Mesenchymal stem cell (in vitro differentiated cells and primary cell): ENCODE results near the gene MC3R.

Experiments used
- DNase-seq: peaks from one replicate; pipeline ENCODE4 v3.0.0-alpha.2; 2013
- H2AFZ ChIP-seq: one replicate; pipeline ENCODE4 v1.6.1; 2013; ENCODE audit warnings: low read depth, mild to moderate bottlenecking, control low read depth, inconsistent platforms, low read length, moderate library complexity
- H2AK5ac ChIP-seq: 2 replicates; pipeline ENCODE4 v1.6.1; 2013; ENCODE audit warnings: low read length, moderate library complexity, mild to moderate bottlenecking, inconsistent platforms; ENCODE audit not compliant: severe bottlenecking
- H2BK120ac ChIP-seq: one replicate; pipeline ENCODE4 v1.6.1; 2013; ENCODE audit warnings: low read depth, mild to moderate bottlenecking, inconsistent platforms, low read length, moderate library complexity
- H2BK12ac ChIP-seq, 2 experiments: one replicate each; pipeline ENCODE4 v1.6.1; 2013; ENCODE audit warnings: inconsistent platforms in 2 of 2, low read length in 2 of 2, mild to moderate bottlenecking in 2 of 2, moderate library complexity in 2 of 2, control low read depth in 1 of 2
- H2BK15ac ChIP-seq: one replicate; pipeline ENCODE4 v1.6.1; 2013; ENCODE audit warnings: mild to moderate bottlenecking, low read depth, inconsistent platforms; ENCODE audit not compliant: poor library complexity, severe bottlenecking
- H2BK5ac ChIP-seq: 2 replicates; pipeline ENCODE4 v1.6.1; 2013; ENCODE audit warnings: low read depth, mild to moderate bottlenecking, low read length, control low read depth, inconsistent platforms; ENCODE audit not compliant: poor library complexity, severe bottlenecking
- H3K14ac ChIP-seq, 2 experiments: one replicate each; pipeline ENCODE4 v1.6.1; 2013; ENCODE audit warnings: inconsistent platforms in 2 of 2, low read length in 2 of 2, control low read depth in 1 of 2, mild to moderate bottlenecking in 1 of 2, moderate library complexity in 1 of 2
- H3K18ac ChIP-seq, 2 experiments: one replicate each; pipeline ENCODE4 v1.6.1; 2013; ENCODE audit warnings: inconsistent platforms in 2 of 2, low read length in 2 of 2, control low read depth in 1 of 2, low read depth in 1 of 2, mild to moderate bottlenecking in 1 of 2
- H3K23ac ChIP-seq, 2 experiments: one replicate each; pipeline ENCODE4 v1.6.1; 2013; ENCODE audit warnings: inconsistent platforms in 2 of 2, low read length in 2 of 2, mild to moderate bottlenecking in 2 of 2, moderate library complexity in 2 of 2, control low read depth in 1 of 2
- H3K27ac ChIP-seq: 2 replicates; pipeline ENCODE4 v1.5.1; 2013; ENCODE audit warnings: mild to moderate bottlenecking, moderate library complexity, low read length, control low read depth, inconsistent platforms; ENCODE audit not compliant: poor library complexity, severe bottlenecking
- H3K27me3 ChIP-seq, 2 experiments: 2 replicates each; pipeline versions ENCODE4 v1.6.1 to v1.7.0; 2013; ENCODE audit warnings: low read length in 2 of 2, mild to moderate bottlenecking in 2 of 2, moderate library complexity in 2 of 2, control low read depth in 1 of 2, inconsistent platforms in 1 of 2; ENCODE audit not compliant: control insufficient read depth in 1 of 2, insufficient read depth in 1 of 2
- H3K36me3 ChIP-seq, 2 experiments: 2 replicates each; pipeline versions ENCODE4 v1.6.1 to v1.7.0; 2013; ENCODE audit warnings: low read length in 2 of 2, control low read depth in 1 of 2, inconsistent platforms in 1 of 2, low read depth in 1 of 2, mild to moderate bottlenecking in 1 of 2; ENCODE audit not compliant: insufficient read depth in 2 of 2, control insufficient read depth in 1 of 2
- H3K4ac ChIP-seq, 2 experiments: one replicate each; pipeline ENCODE4 v1.6.1; 2013; ENCODE audit warnings: inconsistent platforms in 2 of 2, low read length in 2 of 2, mild to moderate bottlenecking in 2 of 2, moderate library complexity in 2 of 2, control low read depth in 1 of 2, low read depth in 1 of 2
- H3K4me1 ChIP-seq: 2 replicates; pipeline ENCODE4 v1.6.1; 2013; ENCODE audit warnings: low read depth, low read length, control low read depth; ENCODE audit not compliant: control insufficient read depth, insufficient read depth
- H3K4me2 ChIP-seq: 2 replicates; pipeline ENCODE4 v1.6.1; 2013; ENCODE audit warnings: low read length, mild to moderate bottlenecking, inconsistent platforms; ENCODE audit not compliant: poor library complexity, severe bottlenecking
- H3K4me3 ChIP-seq, 2 experiments: 2 replicates each; pipeline versions ENCODE4 v1.5.1 to v1.7.0; 2013; ENCODE audit warnings: low read length in 2 of 2, mild to moderate bottlenecking in 2 of 2, control low read depth in 1 of 2, low read depth in 1 of 2; ENCODE audit not compliant: insufficient read depth in 1 of 2
- H3K79me1 ChIP-seq: replicated peaks from 2 replicates; pipeline ENCODE4 v1.6.1; 2013; ENCODE audit warnings: mild to moderate bottlenecking, control low read depth, low read length, inconsistent platforms; ENCODE audit not compliant: poor library complexity, severe bottlenecking
- H3K9ac ChIP-seq: 2 replicates; pipeline ENCODE4 v1.7.0; 2013; ENCODE audit warnings: mild to moderate bottlenecking, low read length, moderate library complexity
- H3K9me3 ChIP-seq: 2 replicates; pipeline ENCODE4 v1.7.0; 2013; ENCODE audit warnings: mild to moderate bottlenecking, low read length; ENCODE audit not compliant: control insufficient read depth
- H4K8ac ChIP-seq: one replicate; pipeline ENCODE4 v1.6.1; 2013; ENCODE audit warnings: inconsistent platforms, mild to moderate bottlenecking, low read length, moderate library complexity
- H4K91ac ChIP-seq: one replicate; pipeline ENCODE4 v1.6.1; 2013; ENCODE audit warnings: mild to moderate bottlenecking, low read length, inconsistent platforms
- WGBS: methylation state at CpG from one replicate; pipeline ENCODE4 v1.1.7; 2013; ENCODE audit warnings: mixed read lengths; 5-methylcytosine and 5-hydroxymethylcytosine counted together

MC3R gene

GRCh38 chr20:56212091-56212490, 36.4 kb upstream of the MC3R start:
- no peak overlapping the region for H2BK15ac ChIP-seq
- no peak overlapping the region for H2AK5ac ChIP-seq
- 80% methylated on average over 9 of the region's 9 CpGs for WGBS
- no peaks in the 10 kb centered on the region for H3K27me3 ChIP-seq
- no peak overlapping the region for H2BK120ac ChIP-seq
- no peaks in the 10 kb centered on the region for H3K9me3 ChIP-seq
- H3K14ac ChIP-seq: no peak overlapping the region
- no peak overlapping the region for H4K8ac ChIP-seq
- H3K79me1 ChIP-seq: no peaks in the 10 kb centered on the region
- H2BK5ac ChIP-seq: no peak overlapping the region
- H3K4ac ChIP-seq: no peak overlapping the region
- H3K4me1 ChIP-seq: no peaks in the 10 kb centered on the region
- H3K27ac ChIP-seq: no peak overlapping the region
- DNase-seq: no peak
- H3K4me2 ChIP-seq: no peak overlapping the region
- no peak overlapping the region for H3K23ac ChIP-seq
- H2AFZ ChIP-seq: no peak overlapping the region
- H3K36me3 ChIP-seq: no peaks in the 10 kb centered on the region
- no peak overlapping the region for H3K9ac ChIP-seq
- H2BK12ac ChIP-seq: no peak overlapping the region
- H4K91ac ChIP-seq: no peak overlapping the region
- no peak overlapping the region for H3K4me3 ChIP-seq
- no peak overlapping the region for H3K18ac ChIP-seq

- H3K27ac ChIP-seq: no peak overlapping the region
- H2AK5ac ChIP-seq: no peak overlapping the region
- no peak overlapping the region for H2BK120ac ChIP-seq
- H3K4me1 ChIP-seq: no peaks in the 10 kb centered on the region
- no peak overlapping the region for H3K14ac ChIP-seq
- no peak overlapping the region for H4K8ac ChIP-seq
- no peak overlapping the region for H3K4me2 ChIP-seq
- H3K27me3 ChIP-seq: no peaks in the 10 kb centered on the region
- H2BK15ac ChIP-seq: no peak overlapping the region
- H3K9ac ChIP-seq: no peak overlapping the region
- no peak for DNase-seq
- H2BK5ac ChIP-seq: no peak overlapping the region
- no peak overlapping the region for H2BK12ac ChIP-seq
- no peak overlapping the region for H2AFZ ChIP-seq
- no peak overlapping the region for H3K18ac ChIP-seq
- H3K4me3 ChIP-seq: no peak overlapping the region
- no peaks in the 10 kb centered on the region for H3K36me3 ChIP-seq
- 56% methylated on average over 2 of the region's 2 CpGs for WGBS
- no peak overlapping the region for H4K91ac ChIP-seq
- H3K23ac ChIP-seq: no peak overlapping the region
- H3K79me1 ChIP-seq: no peaks in the 10 kb centered on the region
- H3K9me3 ChIP-seq: no peaks in the 10 kb centered on the region
- no peak overlapping the region for H3K4ac ChIP-seq
These were observed 35.2 kb upstream of the MC3R start for GRCh38 chr20:56213321-56213720.

GRCh38 chr20:56215115-56215514, 33.4 kb upstream of the MC3R start:
- no peaks in the 10 kb centered on the region for H3K36me3 ChIP-seq
- no peak overlapping the region for H3K27ac ChIP-seq
- H3K4me3 ChIP-seq: no peak overlapping the region
- H2BK120ac ChIP-seq: no peak overlapping the region
- no peak overlapping the region for H2AK5ac ChIP-seq
- DNase-seq: no peak
- WGBS: 29% methylated on average over 1 of the region's 2 CpGs
- no peak overlapping the region for H3K4me2 ChIP-seq
- H4K91ac ChIP-seq: no peak overlapping the region
- H2BK12ac ChIP-seq: no peak overlapping the region
- no peak overlapping the region for H2BK5ac ChIP-seq
- no peak overlapping the region for H3K14ac ChIP-seq
- no peak overlapping the region for H2BK15ac ChIP-seq
- H3K18ac ChIP-seq: no peak overlapping the region
- no peaks in the 10 kb centered on the region for H3K27me3 ChIP-seq
- no peaks in the 10 kb centered on the region for H3K79me1 ChIP-seq
- H3K4me1 ChIP-seq: no peaks in the 10 kb centered on the region
- H2AFZ ChIP-seq: no peak overlapping the region
- H3K23ac ChIP-seq: no peak overlapping the region
- no peak overlapping the region for H3K4ac ChIP-seq
- H4K8ac ChIP-seq: no peak overlapping the region
- no peak overlapping the region for H3K9ac ChIP-seq
- no peaks in the 10 kb centered on the region for H3K9me3 ChIP-seq

GRCh38 chr20:56217829-56218228, 30.7 kb upstream of the MC3R start:
- no peaks in the 10 kb centered on the region for H3K9me3 ChIP-seq
- no peaks in the 10 kb centered on the region for H3K36me3 ChIP-seq
- H3K4ac ChIP-seq: no peak overlapping the region
- H3K79me1 ChIP-seq: no peaks in the 10 kb centered on the region
- H2AFZ ChIP-seq: no peak overlapping the region
- H4K8ac ChIP-seq: no peak overlapping the region
- H2BK120ac ChIP-seq: no peak overlapping the region
- no peak overlapping the region for H3K9ac ChIP-seq
- H3K4me3 ChIP-seq: no peak overlapping the region
- no peak overlapping the region for H2AK5ac ChIP-seq
- no peak overlapping the region for H4K91ac ChIP-seq
- H3K18ac ChIP-seq: no peak overlapping the region
- DNase-seq: no peak
- H3K14ac ChIP-seq: no peak overlapping the region
- H3K27me3 ChIP-seq: no peaks in the 10 kb centered on the region
- H3K27ac ChIP-seq: no peak overlapping the region
- H2BK12ac ChIP-seq: no peak overlapping the region
- no peak overlapping the region for H2BK5ac ChIP-seq
- 27% methylated on average over 2 of the region's 2 CpGs for WGBS
- H3K4me2 ChIP-seq: no peak overlapping the region
- no peak overlapping the region for H3K23ac ChIP-seq
- H2BK15ac ChIP-seq: no peak overlapping the region
- no peaks in the 10 kb centered on the region for H3K4me1 ChIP-seq
